GM21381 (cell line): ENCODE results near the gene LDHD.

Experiments used
- ATAC-seq: cut with Tn5 transposase; IDR thresholded peaks from one replicate; pipeline ENCODE4 v1.9.1; 2021; ENCODE audit warnings: mild to moderate bottlenecking, moderate library complexity; ENCODE audit not compliant: unreplicated experiment

The LDHD gene

DNA sequence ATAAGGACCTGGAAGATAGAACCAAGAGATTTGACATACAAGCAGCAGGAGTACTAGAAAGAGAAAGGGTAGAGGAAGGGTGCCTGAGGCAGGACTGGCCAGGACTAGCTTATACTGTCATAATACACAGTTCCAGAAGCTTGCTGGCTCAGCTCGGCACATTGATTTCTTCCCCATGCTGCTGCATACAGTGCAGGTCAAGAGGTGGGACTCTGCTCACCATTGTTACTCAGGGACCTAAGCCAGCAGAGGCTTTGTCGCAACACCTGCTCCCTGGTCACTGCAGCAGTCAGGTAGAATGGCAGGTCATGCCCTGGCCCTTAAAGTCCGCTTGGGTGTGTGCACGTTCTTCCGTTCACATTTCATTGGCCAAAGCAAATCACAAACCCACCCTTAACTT is 32.8 kb downstream of the LDHD start:
- no peak for ATAC-seq

DNA sequence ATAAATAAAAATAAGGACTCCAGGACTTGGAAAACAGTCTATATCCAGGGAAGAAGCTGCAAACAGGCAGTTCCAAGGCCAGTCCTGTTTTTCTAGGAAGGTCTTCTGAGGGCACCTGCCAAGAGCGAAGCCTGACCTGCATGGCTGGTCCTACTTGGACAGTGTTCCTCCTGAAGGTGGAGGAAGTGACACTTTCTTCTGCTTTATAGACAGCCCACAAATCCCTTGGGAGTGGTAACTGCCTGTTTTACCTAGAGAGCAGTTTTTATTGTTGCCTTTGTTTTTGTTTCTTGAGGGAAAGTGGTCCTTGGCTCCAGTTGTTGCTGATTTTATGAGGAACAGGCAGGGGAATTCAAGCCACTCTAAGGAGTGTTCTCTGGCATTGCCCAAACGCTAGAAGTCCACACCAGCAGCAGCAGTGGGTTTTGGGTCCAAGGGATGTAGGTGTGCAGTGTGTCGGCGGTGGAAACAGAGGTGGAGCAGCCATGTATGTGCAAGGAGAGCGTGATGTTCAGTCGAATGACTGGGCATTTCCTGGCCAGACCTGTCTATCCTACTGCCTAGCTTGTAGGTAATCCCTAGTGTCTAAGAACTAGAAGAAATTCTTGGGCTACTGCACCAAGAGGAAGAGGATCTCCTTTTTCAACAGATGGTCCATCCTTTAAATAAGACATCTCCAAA is 35.3 kb downstream of the LDHD start:
- no peak for ATAC-seq

DNA sequence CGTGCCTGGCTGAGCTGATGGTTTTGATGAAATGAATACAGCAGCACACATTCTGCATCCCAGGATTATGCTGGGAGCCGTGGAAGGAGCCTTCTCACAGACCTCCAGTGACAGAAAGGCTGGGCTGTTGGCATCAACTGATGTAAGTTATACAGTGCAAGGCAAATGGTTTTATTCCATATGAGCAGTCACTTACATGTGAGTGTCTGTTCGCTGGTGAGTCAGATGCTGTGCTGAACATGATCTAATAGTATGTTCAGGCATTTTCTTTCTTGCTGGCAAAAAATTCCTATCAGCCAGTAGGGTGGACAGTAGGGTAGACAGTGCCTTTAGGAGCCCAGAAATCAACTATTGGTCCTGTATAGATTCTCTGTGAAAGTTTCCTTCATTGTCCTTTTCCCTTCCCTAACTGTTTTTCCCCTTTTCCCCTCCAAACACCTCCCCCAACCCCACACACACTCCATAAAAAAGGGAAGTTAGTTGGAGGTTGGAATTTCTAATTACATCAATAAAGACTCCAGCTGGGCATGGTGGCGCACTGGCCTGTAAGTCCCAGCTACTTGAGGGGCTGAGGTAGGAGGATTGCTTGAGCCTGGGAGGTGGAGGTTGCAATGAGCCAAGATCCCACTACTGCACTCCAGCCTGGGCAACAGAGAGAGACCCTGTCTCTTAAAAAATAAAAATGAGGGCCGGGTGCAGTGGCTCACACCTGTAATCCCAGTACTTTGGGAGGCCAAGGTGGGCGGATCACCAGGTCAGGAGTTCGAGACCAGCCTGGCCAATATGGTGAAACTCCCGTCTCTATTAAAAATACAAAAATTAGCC is 36.2 kb downstream of the LDHD start:
- no peak for ATAC-seq

DNA sequence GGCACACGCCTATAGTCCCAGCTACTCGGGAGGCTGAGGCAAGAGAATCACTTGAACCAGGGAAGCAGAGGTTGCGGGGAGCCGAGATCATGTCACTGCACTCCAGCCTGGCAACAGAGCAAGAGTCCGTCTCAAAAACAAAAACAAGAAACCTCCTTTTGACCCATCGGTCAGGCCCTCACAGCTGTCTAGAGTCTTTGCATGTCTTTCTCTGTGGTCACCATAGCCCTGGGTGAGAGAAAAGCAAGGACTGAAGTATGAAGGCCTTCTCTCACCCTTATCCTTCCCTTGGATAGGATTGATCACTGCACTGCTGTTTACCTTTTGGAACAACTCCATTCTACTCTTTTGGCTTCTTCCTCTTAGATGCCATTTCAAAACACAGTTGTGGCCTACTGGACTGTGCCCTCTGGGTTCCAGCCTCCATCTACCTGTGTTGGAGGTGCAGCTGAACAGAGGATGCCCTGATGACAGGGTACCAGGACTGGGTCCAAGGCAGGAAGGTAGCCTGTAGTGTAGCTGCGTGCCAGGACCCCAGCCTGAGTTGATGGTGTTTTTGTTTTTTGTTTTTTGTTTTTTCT is 37.1 kb downstream of the LDHD start:
- ATAC-seq: no peak

DNA sequence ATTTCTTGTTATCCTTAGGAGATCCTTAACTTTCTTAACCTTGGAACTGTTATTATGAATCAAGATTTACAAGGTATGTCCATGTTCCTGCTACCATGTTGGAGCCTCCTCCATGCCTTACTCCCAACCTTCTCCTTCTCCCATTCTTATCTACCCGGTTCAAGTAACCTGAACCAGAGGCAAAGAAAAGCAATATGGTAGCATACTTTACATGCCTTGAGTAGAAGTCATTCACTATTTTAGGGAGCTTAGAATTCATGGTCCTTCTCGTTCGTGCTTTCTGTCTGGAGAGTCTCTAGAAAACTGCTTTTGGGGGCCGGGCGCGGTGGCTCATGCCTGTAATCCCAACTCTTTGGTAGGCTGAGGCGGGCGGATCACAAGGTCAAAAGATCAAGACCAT is 37.7 kb downstream of the LDHD start:
- ATAC-seq: no peak

DNA sequence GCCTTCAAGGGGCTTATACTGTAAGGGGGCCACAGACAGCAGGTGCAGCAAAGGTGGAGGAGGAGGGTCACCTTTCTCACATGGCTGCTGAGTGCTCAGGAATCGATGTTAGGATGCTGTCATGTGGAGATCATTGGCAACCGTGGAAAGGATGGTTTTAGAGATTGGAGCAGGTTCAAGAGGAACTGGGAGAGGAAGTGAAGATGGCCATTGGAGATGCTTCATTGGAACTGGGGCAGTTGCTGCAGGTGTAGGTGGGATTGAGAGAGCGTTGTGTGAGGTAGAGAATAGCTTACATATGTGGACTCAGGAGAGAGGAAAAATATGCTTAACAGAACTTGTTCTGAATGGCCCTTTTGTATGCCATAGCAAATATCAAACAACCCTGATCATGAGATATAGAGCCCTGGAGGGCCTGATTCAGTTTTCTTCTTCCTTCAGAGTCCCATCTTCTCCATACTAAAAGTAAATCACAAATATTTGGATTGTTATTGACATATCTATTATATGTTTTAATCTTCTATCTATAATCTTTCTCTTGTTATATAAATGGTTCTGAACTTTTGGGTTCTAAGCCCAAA is 40.8 kb downstream of the LDHD start:
- no peak for ATAC-seq

DNA sequence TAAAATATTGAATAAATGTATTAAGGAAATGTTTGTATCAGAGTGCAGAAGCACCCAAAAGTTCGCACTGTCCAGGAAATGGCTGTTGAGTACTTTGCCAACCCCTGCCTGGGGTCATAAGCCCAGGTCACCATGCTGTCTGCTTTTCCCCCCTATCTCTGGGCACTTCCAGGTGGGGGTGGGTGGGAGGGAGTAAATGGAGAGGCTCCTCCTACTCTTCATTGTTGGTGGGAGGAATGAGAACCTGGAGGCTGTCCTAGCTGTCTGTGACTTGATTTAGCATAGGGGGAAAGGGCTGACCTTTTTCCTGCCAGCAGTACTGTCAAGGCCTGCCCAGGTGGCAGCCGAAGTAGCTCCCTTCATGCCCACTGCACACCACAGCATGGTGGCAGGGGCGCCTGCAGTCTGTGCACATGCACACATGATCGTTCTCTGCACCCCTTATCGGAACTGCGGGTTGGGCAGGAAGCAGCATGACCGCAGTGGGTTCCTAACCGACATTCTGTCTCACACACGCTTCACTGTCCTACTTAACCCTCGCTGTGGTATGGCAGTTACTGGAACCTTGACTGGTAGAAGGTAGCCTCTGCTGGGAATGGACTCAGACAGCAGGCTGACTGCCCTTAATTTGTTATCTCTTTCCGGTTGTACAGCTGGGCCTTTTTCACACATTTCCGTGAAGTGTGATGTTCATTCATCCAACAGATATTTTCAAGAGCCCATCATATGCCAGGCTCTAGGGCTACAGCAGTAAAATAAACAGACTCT is 41.5 kb downstream of the LDHD start:
- peak; percentile 98 for ATAC-seq

DNA sequence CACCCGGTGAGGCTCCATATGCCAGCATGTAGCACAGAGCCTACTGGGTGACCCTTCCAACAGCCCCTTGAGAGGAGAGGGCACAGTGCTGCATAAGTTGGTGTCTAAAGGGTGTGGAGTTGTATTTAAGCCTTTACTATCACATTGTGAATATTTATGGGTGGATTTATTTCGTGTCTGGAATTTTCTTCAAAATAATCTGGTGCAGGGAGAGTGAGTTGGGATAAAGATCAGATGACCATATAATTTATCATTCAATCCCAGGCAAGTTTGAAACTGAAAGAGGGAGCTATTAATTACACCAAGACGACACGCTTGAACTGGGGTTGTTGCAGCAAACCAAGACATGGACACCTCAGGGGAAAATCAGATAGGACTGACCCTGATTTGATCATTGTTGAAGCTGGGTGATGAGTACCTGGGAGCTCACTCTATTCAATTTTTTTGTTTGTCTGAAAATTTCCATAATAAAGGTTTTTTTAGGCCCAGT is 42.2 kb downstream of the LDHD start:
- no peak for ATAC-seq

DNA sequence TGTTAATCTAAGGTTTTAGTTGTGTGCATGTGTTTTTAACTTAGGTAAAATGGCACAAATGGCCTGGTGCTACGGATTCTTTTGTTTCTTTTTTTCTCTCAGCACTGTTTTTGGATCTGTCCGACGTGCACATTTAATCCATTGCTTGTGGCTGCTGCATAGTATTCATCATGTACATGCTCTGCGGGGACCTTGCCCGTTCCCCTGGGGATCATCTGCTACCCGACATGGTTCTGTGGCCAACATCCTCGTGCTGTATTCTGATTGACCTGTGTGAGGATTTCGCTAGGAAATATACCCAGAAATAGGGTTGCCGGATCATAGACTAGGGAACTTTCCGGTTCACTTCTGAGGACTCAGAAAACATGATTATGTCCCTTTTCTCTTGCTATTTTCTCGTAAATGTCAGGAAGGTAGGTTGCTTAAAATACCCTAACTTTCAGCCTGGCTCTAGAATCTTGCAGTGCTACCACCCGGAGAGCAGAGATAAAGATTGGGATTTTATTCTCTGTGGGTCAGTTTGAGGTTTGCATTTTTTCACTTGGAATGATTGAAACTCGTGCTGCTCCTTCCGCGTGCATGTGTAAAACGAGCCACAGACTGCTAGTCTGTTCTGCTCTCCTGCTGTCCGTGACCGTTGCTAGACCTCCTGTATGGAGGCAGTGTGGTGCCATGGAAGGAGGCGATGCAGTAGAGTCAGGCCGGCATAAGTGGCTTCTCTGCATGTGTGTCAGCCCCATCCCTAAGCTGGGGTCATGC is 42.9 kb downstream of the LDHD start:
- no peak for ATAC-seq

DNA sequence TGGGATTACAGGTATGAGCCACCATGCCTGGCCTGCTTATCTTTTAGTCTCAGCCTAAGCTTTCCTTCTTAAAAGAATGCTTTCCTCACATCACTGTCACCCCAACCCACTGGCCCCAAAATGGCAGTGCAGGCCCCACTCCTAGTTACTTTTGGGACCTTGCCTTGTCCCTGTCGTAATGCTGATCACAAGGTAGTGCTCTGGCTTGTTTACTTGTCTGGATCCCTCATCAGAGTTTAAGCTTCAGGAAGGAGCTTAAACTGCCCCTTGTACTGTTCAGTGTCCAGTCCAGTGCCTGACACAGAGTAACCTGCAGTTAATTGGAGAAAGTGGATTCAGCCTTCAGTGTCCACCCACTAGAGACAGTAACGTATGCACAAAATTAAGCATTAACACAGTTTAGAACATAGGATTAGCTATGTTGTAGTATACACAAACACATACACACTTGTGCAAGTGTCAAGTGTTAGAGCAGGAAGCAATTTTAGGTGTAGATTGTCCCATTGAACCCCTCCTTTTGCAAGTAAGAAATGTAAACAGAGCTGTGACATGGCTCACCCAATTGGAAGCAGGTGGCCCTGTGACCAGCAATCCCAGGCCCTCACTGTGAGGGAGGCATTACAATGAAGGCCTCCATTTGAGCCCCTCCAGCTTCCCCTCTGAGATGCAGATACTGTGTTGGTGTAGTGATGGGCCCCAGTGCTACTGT is 44.2 kb downstream of the LDHD start:
- ATAC-seq: no peak

DNA sequence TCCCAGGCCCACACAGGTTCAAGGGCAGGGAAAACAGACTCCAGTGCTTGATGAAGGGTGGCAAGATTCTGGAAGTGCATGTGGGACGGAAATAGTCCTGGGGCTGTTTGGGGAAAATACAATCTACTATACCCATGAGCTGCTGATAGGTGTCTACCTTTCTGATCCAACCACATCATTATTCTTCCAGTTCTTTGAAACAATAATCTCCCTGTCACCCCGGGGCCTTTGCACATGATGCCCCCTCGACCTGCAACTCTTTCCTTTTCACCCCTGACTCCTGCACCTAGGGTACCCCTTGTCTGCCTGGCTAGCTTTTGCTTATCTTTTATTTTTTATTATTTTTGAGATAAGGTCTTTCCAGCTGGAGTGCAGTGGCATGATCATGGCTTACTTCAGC is 45.0 kb downstream of the LDHD start:
- ATAC-seq: no peak

DNA sequence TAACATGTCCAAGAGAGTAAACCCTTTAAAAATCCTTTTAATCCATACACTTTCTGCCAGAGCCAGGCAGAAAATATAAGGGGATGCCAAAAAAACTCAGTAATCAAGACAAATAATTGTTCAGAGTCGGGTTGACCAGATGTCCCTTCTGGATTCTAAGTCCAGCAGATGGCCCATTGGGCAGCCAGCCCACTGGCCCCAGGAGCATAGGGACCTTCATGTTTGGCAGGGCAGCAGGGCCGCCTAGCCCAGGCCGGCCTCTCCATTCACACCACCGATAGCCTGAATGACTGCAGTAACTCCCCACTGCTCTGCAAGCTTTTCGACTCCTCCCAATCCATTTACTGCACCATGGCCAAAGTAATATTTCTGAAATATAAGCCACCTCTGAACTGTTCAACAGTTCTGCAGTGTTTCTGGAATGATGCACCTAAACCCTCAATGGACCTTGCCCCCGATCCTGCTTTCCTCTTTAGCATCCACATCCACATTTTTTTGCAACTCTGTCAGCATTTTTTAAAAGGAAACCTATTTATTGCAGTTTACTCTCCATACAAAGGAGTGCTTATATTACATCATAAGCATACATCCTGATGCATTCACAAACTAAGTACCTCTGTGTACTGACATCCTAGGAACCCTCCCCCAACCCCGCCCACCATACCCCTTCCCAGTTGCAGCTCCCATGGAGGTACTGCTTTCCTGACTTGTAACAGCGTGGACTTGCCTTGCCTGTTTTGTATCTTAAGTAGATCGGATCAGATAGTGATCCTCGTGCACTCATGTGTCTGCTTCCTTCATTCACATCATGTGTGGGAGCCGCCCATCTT is 46.4 kb downstream of the LDHD start:
- ATAC-seq: no peak

DNA sequence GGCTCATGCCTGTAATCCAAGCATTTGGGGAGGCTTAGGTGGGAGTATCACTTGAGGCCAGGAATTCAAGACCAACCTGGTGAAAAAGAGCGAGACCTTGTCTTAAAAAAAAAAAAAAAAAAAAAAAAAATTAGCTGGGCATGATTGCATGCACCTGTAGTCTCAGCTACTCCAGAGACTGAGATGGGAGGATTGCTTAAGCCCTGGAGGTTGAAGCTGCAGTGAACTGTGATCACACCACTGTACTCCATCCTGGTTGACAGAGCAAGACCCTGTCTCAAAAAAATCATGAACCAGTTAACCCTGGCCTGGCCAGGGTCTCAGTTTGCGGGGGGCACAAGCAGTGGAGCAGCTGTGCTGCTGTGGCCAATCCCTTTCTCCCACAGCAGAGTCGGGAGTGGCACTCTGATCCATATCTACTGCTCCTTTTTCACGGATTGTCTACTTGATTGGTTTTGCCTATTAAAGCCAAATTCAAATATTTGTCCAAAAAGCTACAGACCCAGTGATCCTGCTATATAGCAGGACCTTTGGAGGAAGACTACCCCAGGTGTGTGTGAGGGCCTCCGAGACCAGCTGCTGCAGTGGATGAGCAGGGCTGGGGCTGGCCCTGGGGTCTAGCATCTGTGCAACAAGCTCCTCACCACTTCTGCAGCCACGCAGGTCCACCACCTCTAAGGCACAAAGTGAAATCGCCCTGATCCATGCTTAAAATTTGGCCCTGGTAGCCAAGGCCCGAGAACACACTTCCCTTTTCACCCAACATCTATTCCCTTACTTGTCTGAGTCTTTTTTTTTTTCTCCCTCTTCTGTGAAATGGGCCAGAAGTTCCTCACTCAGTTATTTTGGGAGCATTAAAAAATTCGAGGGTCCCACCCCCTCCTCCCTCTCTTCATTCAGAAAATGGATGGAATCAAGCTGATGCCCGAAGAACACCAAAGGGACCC is 48.2 kb downstream of the LDHD start:
- no peak for ATAC-seq

DNA sequence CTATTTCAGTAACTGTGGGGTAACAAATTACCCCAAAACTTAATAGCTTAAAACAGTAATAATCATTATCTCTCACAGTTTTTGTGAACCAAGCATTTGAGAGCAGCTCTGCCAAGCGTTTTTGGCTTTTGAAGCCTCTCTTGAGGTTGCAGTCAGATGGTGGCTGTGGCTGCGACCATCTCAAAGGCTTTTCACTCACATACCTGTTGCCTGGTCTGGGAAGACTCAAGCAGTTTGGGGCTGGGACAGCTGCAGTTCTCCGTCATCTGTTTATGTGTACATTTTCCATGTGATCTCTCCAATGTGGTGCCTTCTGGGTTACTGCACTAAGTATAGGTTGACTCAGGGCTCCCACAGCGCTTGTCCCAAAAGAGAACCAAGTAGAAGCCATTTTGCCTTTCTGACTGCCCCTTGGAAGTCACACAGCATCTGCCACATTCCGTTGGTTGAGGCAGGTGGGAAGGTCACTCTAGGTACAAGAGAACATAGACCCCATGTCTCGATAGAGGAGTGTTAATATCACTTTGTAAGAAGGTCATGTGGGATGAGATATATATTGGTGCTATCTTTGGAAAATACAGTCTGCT is 49.6 kb downstream of the LDHD start:
- ATAC-seq: no peak

DNA sequence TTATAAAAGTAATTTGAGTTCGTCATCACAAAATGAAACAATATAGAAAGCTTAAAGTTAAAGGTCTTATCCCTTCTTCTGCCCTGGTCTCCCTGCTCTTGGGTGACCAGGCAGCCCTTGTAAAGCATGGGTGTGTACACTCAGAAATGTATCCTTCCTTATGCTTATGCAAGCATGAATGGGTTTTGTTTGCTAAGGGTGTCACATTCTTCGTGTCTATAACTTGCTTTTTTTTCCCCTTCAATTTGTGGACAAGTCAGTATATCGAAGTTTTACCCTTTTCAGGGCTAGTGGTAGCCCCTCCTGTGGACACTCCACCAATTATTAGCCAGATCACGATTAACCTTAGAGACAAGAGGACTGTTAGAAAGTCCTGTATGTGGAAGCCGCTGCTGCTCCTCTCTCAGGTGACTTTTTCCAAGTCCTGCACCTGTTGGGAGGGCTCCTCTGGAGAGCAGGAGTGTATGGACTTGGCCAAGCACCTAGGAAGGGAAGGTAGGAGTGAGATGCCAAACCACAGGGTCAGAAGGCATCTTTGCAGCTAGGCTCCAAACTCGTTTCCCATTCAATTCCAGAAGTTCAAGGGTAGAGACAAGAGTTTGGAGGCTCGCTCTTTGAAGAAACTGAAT is 50.9 kb downstream of the LDHD start:
- no peak for ATAC-seq

DNA sequence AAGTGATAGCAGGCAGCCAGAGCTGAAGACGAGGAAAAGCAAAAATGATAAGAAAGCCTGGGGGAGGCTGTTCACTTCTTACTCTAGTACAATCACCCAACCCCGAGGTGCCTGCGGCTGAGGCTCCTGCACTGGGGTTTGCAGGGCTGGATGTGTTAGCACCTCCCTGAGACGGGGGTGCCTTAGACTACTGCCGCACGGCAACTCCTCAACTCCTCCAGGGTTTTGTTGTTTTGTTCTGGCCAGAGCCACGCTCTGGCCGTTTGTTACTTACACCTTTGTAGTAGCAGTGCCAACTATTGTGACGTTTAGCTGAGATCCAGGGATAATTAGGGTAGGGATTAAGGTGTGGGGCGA is 51.5 kb downstream of the LDHD start:
- ATAC-seq: no peak
